GM21825 (cell line): ENCODE data around the gene IMP4.

Experiments used
- ATAC-seq: cut with Tn5 transposase; IDR thresholded peaks from one replicate; pipeline ENCODE4 v1.9.1; 2021; ENCODE audit warnings: mild to moderate bottlenecking, moderate library complexity; ENCODE audit not compliant: unreplicated experiment

IMP4 gene

DNA sequence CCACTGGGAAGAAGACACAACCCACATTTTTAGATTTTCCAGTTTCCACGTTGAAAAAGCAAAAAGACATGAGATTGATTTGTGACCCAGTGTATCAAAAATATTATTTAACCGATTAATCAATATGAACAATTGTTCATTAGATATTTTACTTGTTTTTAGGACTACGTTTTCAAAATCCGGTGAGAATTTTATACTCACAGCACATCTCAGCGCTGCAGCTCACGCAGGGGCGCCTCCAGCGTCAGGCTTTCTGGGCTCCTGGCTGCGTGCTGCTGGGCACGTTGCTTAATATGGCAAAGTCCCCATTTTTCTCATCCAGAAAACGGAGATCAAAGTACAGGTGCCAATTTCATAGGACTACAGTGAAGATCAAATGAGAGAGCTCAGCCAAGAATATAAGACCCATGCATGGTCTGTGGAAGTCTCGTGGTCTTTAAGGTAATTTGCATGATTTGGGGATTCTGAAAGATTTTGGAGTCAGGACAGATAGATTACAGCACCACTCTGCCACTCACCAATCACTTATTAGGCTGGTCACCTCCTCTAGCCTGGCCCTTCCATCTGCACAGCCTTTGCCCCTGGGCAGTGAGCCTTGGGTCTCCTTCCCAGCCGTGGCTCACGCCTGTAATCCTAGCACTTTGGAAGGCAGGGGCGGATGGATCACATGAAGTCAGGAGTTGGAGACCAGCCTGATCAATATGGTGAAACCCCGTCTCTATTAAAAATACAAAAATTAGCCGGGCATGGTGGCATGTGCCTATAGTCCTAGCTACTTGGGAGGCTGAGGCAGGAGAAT is 49.4 kb downstream of the IMP4 start:
- no peak for ATAC-seq

DNA sequence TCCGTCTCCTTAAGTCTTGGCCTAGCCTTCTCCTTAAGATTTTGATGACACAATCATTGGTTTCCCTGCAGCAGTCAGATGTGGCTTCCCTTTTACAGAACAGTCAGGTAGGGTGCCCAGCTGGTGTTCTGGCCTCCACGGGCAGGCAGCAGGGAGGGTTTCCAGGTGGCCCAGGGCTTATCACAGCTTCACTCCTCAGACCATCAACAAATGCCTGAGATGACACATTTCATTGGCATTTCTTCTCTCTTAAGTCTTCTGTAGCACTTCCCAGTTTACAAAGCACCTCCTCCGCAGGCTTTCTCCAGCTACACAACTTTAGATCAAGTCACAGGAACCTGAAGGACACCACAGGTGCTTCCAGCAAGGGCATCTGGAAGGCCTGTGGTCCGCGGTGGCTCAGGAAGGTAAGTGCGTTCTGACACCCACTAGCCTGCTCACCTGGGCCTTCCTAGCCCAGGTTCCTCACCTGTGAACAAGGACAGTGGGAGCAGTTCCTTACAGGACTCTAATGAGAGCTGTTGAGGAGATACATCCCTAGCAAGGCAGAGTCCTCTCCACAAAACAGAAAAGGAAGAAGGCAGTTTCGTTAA is 50.7 kb downstream of the IMP4 start:
- no peak for ATAC-seq
